Smooth muscle cell (in vitro differentiated cells): ENCODE results near the gene SMIM43. TPM values are rescaled to one million over a fixed set of nuclear protein-coding genes. Genes with fewer than 3 reads are reported as not detected.

Source experiments
- DNase-seq: peaks from one replicate; lab custom pipeline; 2025; ENCODE audit not compliant: unreplicated experiment; lab: John Stamatoyannopoulos, UW
- H2AFZ ChIP-seq: fragments of 200-600 bp; sonication (generic); 2 replicates; pipeline ENCODE4 v1.6.0; 2016; ENCODE audit warnings: antibody characterized with exemption, low read depth, mild to moderate bottlenecking
- H3F3A ChIP-seq: fragments of 200-600 bp; sonication (generic); 2 replicates; pipeline ENCODE4 v1.6.0; 2017; ENCODE audit warnings: antibody characterized with exemption, low read depth
- H3K27ac ChIP-seq: fragments of 200-600 bp; sonication (generic); 2 replicates; pipeline ENCODE4 v1.5.1; 2016; ENCODE audit warnings: low read depth, mild to moderate bottlenecking
- H3K27me3 ChIP-seq: fragments of 200-600 bp; sonication (generic); 2 replicates; pipeline ENCODE4 v1.6.1; 2016; ENCODE audit warnings: low read depth, mild to moderate bottlenecking
- H3K36me3 ChIP-seq: fragments of 200-600 bp; sonication (generic); 2 replicates; pipeline ENCODE4 v1.5.1; 2016; ENCODE audit warnings: low read depth
- H3K4me1 ChIP-seq: fragments of 200-600 bp; sonication (generic); 2 replicates; pipeline ENCODE4 v1.5.1; 2016; ENCODE audit warnings: low read depth
- H3K4me2 ChIP-seq: fragments of 200-600 bp; sonication (generic); 2 replicates; pipeline ENCODE4 v1.6.0; 2016; ENCODE audit warnings: mild to moderate bottlenecking
- H3K4me3 ChIP-seq: fragments of 200-600 bp; sonication (generic); 2 replicates; pipeline ENCODE4 v1.5.1; 2016; ENCODE audit warnings: mild to moderate bottlenecking
- H3K79me2 ChIP-seq: fragments of 200-600 bp; sonication (generic); 2 replicates; pipeline ENCODE4 v1.6.0; 2016; ENCODE audit warnings: low read depth, mild to moderate bottlenecking
- H3K9ac ChIP-seq: fragments of 200-600 bp; sonication (generic); 2 replicates; pipeline ENCODE4 v1.6.0; 2016; ENCODE audit warnings: low read depth
- H3K9me3 ChIP-seq: fragments of 200-600 bp; sonication (generic); replicated peaks from 2 replicates; pipeline ENCODE4 v1.5.1; 2016; ENCODE audit warnings: low read depth
- H4K20me1 ChIP-seq: fragments of 200-600 bp; sonication (generic); 2 replicates; pipeline ENCODE4 v1.6.0; 2016; ENCODE audit warnings: low read depth
- WGBS: methylation state at CpG from one replicate; pipeline ENCODE4 v1.1.7; 2016; ENCODE audit warnings: low lambda C conversion rate; 5-methylcytosine and 5-hydroxymethylcytosine counted together
- polyA plus RNA-seq: library from polyadenylated mRNA; unstranded; fragments of >200 nt; fragmentation: Nextera tagmentation; extraction: Ambion mirVana; gene quantifications from 2 replicates; pipeline ENCODE4 v1.2.1, GENCODE V29; 2016
- total RNA-seq: library from RNA; depleted of rRNA; stranded (reverse); fragments of >200 nt; gene quantifications from 2 replicates; pipeline ENCODE4 v1.2.3, GENCODE V29; 2014
- TF ChIP-seq, protein P1 (sequence below): fragments of 200-600 bp; sonication (generic); IDR thresholded peaks from 2 replicates; pipeline ENCODE4 v1.5.1; 2017; ENCODE audit warnings: borderline replicate concordance, mild to moderate bottlenecking, antibody characterized with exemption; ENCODE audit not compliant: insufficient read depth, poor library complexity, severe bottlenecking

Gene SMIM43
- not detected in 2 replicates for total RNA-seq
- polyA plus RNA-seq = not detected in 2 replicates

DNA sequence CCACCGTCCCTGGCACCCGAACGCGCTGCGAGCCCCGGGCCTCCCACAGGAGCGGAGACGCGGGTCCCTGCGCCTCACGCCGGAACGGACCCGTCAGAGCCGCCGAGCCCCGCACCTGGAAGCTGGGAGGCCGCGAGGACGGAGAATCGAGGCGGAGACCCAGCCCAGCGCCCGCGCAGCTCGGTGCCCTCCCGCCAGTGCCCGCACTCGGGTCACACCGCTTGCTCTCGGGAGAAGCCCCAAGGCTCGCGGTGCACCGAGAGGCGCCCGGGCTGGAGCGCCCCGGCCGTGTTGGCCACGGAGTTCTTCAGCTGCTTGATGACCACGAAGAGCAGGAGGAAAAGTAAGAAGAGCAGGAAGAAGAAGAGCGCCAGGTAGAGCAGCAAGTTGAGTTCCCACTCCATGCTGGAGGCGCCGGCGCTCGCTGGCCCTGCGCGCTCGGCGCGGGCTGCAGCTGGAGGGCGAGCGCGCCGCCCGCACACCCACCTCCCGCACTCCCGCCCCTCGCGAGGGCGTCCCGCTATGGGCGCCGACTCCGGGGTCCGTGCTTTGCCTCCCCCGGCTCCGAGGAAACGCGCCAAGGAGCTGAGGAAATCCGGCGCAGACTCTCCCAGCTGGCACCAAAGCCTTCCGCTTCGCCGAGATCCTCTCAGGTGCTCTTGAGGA is at the start of gene SMIM43:
Gene SMIM43 (minus strand): TSS at position 463 of the 666 bp plus-strand sequence. CDS start 59 bp downstream, at position 404.
- Histone ChIP-seq H3K4me1 (peaks cover 3% of the 10 kb centered on the region), H3K4me2 (peak within 1 kb of the TSS; percentile 95), H3K9ac (no peak within 1 kb of the TSS), H3K27me3 (peaks cover 99% of the 10 kb centered on the region), H3K9me3 (no peaks in the 10 kb centered on the region), H3F3A (no peaks in the 10 kb centered on the region), H2AFZ (peak within 1 kb of the TSS; percentile 75), H3K36me3 (no peaks in the 10 kb centered on the region), H4K20me1 (no peaks in the 10 kb centered on the region), H3K27ac (no peak within 1 kb of the TSS), H3K4me3 (peak within 1 kb of the TSS; percentile 51), H3K79me2 (no peaks in the 10 kb centered on the region)
- TF ChIP-seq, protein P1, sequence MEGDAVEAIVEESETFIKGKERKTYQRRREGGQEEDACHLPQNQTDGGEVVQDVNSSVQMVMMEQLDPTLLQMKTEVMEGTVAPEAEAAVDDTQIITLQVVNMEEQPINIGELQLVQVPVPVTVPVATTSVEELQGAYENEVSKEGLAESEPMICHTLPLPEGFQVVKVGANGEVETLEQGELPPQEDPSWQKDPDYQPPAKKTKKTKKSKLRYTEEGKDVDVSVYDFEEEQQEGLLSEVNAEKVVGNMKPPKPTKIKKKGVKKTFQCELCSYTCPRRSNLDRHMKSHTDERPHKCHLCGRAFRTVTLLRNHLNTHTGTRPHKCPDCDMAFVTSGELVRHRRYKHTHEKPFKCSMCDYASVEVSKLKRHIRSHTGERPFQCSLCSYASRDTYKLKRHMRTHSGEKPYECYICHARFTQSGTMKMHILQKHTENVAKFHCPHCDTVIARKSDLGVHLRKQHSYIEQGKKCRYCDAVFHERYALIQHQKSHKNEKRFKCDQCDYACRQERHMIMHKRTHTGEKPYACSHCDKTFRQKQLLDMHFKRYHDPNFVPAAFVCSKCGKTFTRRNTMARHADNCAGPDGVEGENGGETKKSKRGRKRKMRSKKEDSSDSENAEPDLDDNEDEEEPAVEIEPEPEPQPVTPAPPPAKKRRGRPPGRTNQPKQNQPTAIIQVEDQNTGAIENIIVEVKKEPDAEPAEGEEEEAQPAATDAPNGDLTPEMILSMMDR = no peak
- 2% methylated on average over 64 of the region's 75 CpGs for WGBS
- DNase-seq = no peak

GRCh38 chr4:121814756-121815155 is 49.8 kb upstream of the SMIM43 start:
- TF ChIP-seq, protein P1 = no peak
- whole genome bisulfite sequencing = 92% methylated on average over 2 of the region's 2 CpGs
- no peaks in the 10 kb centered on the region for H4K20me1 ChIP-seq
- no peak overlapping the region for H3K4me2 ChIP-seq
- no peak overlapping the region for H2AFZ ChIP-seq
- H3K4me3 ChIP-seq = no peak overlapping the region
- peaks cover 4% of the 10 kb centered on the region for H3K79me2 ChIP-seq
- peaks cover 14% of the 10 kb centered on the region for H3K36me3 ChIP-seq
- no peaks in the 10 kb centered on the region for H3F3A ChIP-seq
- no peaks in the 10 kb centered on the region for H3K4me1 ChIP-seq
- H3K27ac ChIP-seq = no peak overlapping the region
- H3K27me3 ChIP-seq = no peaks in the 10 kb centered on the region
- H3K9ac ChIP-seq = no peak overlapping the region
- no peaks in the 10 kb centered on the region for H3K9me3 ChIP-seq
- no peak for DNase-seq

DNA sequence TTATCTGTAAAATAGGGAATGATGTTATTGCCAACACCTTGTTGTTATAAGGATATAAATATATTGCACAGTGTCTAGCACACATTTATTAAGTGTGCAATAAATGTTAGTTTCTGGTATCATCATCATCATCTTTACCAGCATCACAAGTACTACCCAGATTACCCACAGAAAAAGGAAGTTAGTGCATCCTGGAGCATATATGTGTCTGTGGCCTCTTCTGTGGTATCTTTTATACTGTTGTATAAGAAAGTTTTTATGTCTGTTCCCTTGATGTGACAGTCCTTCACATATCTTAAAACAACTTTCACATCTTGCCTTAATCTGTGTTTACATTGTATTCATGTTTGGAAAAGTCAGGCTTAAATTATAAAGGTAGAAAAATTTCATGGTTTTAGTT is 46.2 kb upstream of the SMIM43 start:
- peaks cover 28% of the 10 kb centered on the region for H3K36me3 ChIP-seq

More for the DNA sequence above, 46.2 kb upstream of the SMIM43 start:
- Histone ChIP-seq H3F3A (no peaks in the 10 kb centered on the region), H4K20me1 (no peaks in the 10 kb centered on the region), H3K79me2 (no peaks in the 10 kb centered on the region), H3K9ac (no peak overlapping the region), H2AFZ (no peak overlapping the region), H3K27ac (no peak overlapping the region), H3K4me3 (no peak overlapping the region), H3K4me1 (no peaks in the 10 kb centered on the region), H3K27me3 (no peaks in the 10 kb centered on the region), H3K4me2 (no peak overlapping the region), H3K9me3 (no peaks in the 10 kb centered on the region)
- no peak for DNase-seq
- TF ChIP-seq, protein P1 = no peak
